H1 (cell line): ENCODE measurements around the gene CREB3L4.

ENCODE experiments used
- CHD2 ChIP-seq: IDR thresholded peaks from 2 replicates; pipeline ENCODE4 v1.6.1; 2012; ENCODE audit warnings: low read length, improper control_type of control experiment
- EZH2 ChIP-seq: fragments of 200-600 bp; sonication (generic); IDR thresholded peaks from 2 replicates; pipeline ENCODE4 v1.7.1; 2012; ENCODE audit warnings: low read depth, mild to moderate bottlenecking, moderate library complexity, low read length, inconsistent platforms; ENCODE audit not compliant: severe bottlenecking
- GABPA ChIP-seq: IDR thresholded peaks from 2 replicates; pipeline ENCODE4 v1.6.1; 2011; ENCODE audit warnings: mild to moderate bottlenecking, low read length, moderate library complexity, borderline replicate concordance; ENCODE audit not compliant: insufficient read depth
- POLR2A ChIP-seq, 2 experiments: IDR thresholded peaks; 1 replicate in 1 of 2; 2 replicates in 1 of 2; pipeline ENCODE4 v1.6.1; 2011; ENCODE audit warnings: low read depth in 2 of 2, low read length in 2 of 2, mild to moderate bottlenecking in 2 of 2; ENCODE audit errors: control extremely low read depth in 1 of 2
- RAD21 ChIP-seq, 2 experiments: IDR thresholded peaks in 1 of 2; conservative IDR thresholded peaks in 1 of 2; 2 replicates each; pipeline ENCODE4 v1.6.1; 2011; ENCODE audit warnings: low read depth in 2 of 2, low read length in 2 of 2, improper control_type of control experiment in 1 of 2, inconsistent platforms in 1 of 2, mild to moderate bottlenecking in 1 of 2, moderate library complexity in 1 of 2
- SP1 ChIP-seq: IDR thresholded peaks from 2 replicates; pipeline ENCODE4 v1.6.1; 2011; ENCODE audit warnings: low read depth, low read length
- TBP ChIP-seq: IDR thresholded peaks from 2 replicates; pipeline ENCODE4 v1.6.1; 2011; ENCODE audit warnings: low read depth, low read length, improper control_type of control experiment
- YY1 ChIP-seq: IDR thresholded peaks from 2 replicates; pipeline ENCODE4 v1.6.1; 2011; ENCODE audit warnings: low read depth, mild to moderate bottlenecking, low read length
- TF ChIP-seq, protein P1 (sequence below), 3 experiments: IDR thresholded peaks; 1 replicate in 2 of 3; 2 replicates in 1 of 3; pipeline versions ENCODE4 v1.5.1 to v1.6.1; 2011; ENCODE audit warnings: low read length in 3 of 3, mild to moderate bottlenecking in 3 of 3, inconsistent platforms in 2 of 3, low read depth in 1 of 3, moderate library complexity in 1 of 3; ENCODE audit not compliant: insufficient read depth in 1 of 3; ENCODE audit errors: control extremely low read depth in 1 of 3

- TF ChIP-seq, protein P1, sequence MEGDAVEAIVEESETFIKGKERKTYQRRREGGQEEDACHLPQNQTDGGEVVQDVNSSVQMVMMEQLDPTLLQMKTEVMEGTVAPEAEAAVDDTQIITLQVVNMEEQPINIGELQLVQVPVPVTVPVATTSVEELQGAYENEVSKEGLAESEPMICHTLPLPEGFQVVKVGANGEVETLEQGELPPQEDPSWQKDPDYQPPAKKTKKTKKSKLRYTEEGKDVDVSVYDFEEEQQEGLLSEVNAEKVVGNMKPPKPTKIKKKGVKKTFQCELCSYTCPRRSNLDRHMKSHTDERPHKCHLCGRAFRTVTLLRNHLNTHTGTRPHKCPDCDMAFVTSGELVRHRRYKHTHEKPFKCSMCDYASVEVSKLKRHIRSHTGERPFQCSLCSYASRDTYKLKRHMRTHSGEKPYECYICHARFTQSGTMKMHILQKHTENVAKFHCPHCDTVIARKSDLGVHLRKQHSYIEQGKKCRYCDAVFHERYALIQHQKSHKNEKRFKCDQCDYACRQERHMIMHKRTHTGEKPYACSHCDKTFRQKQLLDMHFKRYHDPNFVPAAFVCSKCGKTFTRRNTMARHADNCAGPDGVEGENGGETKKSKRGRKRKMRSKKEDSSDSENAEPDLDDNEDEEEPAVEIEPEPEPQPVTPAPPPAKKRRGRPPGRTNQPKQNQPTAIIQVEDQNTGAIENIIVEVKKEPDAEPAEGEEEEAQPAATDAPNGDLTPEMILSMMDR (IDR thresholded peaks at IDR 0.05; ENCODE audit: control extremely low read depth in 1 of 3, insufficient read depth in 1 of 3, low read depth in 1 of 3, low read length in 3 of 3) = no peak
- TF ChIP-seq YY1 (no peak), POLR2A (IDR thresholded peaks at IDR 0.05; ENCODE audit: control extremely low read depth in 1 of 2, low read depth in 2 of 2, low read length in 2 of 2) (no peak), RAD21 (IDR thresholded peaks at IDR 0.05 in 1 of 2, conservative IDR thresholded peaks at IDR 0.05 in 1 of 2; ENCODE audit: low read depth in 2 of 2, low read length in 2 of 2) (no peak), GABPA (no peak), EZH2 (no peak), TBP (no peak), SP1 (no peak), CHD2 (no peak)
Observed at GRCh38 chr1:154014154-154014907, 46.6 kb downstream of the CREB3L4 start.
